PC-9 (cell line): ENCODE data around the gene ARID3B. TPM values are rescaled to one million over a fixed set of nuclear protein-coding genes. Genes with fewer than 3 reads are reported as not detected.

Experiments used
- BruUV-seq: library from RNA; stranded (reverse); fragments of 400-500 nt; replicated peaks from 2 replicates; lab custom pipeline; 2021; lab: Mats Ljungman, UMichigan
- CTCF ChIA-PET: fragments of 300-600 bp; sonication (Branson Sonifier 250); formaldehyde crosslinking; loops from one replicate; lab custom pipeline; 2022; ENCODE audit warnings: antibody characterized with exemption; lab: Charles Lee
- POLR2A ChIA-PET: fragments of 300-600 bp; sonication (Branson Sonifier 250); formaldehyde crosslinking; loops from one replicate; lab custom pipeline; 2022; ENCODE audit warnings: antibody characterized with exemption; ENCODE audit not compliant: unreplicated experiment; lab: Charles Lee
- DNase-seq, 2 experiments: peaks; one replicate each; pipeline versions ENCODE4 v3.0.0 to v3.0.0-alpha.2; 2015 to 2022; ENCODE audit warnings: mixed read lengths in 1 of 2
- H2AFZ ChIP-seq: fragments of 200-600 bp; sonication (generic); 2 replicates; pipeline ENCODE4 v1.8.1; 2017; ENCODE audit warnings: antibody characterized with exemption
- H3F3A ChIP-seq: fragments of 200-600 bp; sonication (generic); 2 replicates; pipeline ENCODE4 v1.8.1; 2017; ENCODE audit warnings: antibody characterized with exemption, mild to moderate bottlenecking, low read depth; ENCODE audit not compliant: insufficient read depth
- H3K27ac ChIP-seq: fragments of 200-600 bp; sonication (generic); 2 replicates; pipeline ENCODE4 v1.6.1; 2016; ENCODE audit warnings: mixed run types
- H3K27me3 ChIP-seq: fragments of 200-600 bp; sonication (generic); 2 replicates; pipeline ENCODE4 v1.6.1; 2016; ENCODE audit warnings: low read depth, mixed run types; ENCODE audit not compliant: insufficient read depth
- H3K36me3 ChIP-seq: fragments of 200-600 bp; sonication (generic); 2 replicates; pipeline ENCODE4 v1.6.1; 2016; ENCODE audit warnings: low read depth, mixed run types
- H3K4me1 ChIP-seq: fragments of 200-600 bp; sonication (generic); replicated peaks from 2 replicates; pipeline ENCODE4 v1.6.1; 2016; ENCODE audit warnings: mixed run types; ENCODE audit not compliant: insufficient read depth
- H3K4me2 ChIP-seq: fragments of 200-600 bp; sonication (generic); 2 replicates; pipeline ENCODE4 v1.6.1; 2017; ENCODE audit warnings: mixed run types
- H3K4me3 ChIP-seq: fragments of 200-600 bp; sonication (generic); 2 replicates; pipeline ENCODE4 v1.6.1; 2016; ENCODE audit warnings: mixed run types
- H3K79me2 ChIP-seq: fragments of 200-600 bp; sonication (generic); 2 replicates; pipeline ENCODE4 v1.6.1; 2017; ENCODE audit warnings: low read depth, mixed run types
- H3K9me2 ChIP-seq: fragments of 200-600 bp; sonication (generic); 2 replicates; pipeline ENCODE4 v1.8.1; 2017; ENCODE audit warnings: mild to moderate bottlenecking; ENCODE audit not compliant: insufficient read depth
- H3K9me3 ChIP-seq: fragments of 200-600 bp; sonication (generic); 2 replicates; pipeline ENCODE4 v1.8.1; 2016; ENCODE audit warnings: low read depth; ENCODE audit not compliant: insufficient read depth
- H4K20me1 ChIP-seq: fragments of 200-600 bp; sonication (generic); 2 replicates; pipeline ENCODE4 v1.8.1; 2017; ENCODE audit not compliant: insufficient read depth
- CTCF ChIP-seq: fragments of 200-600 bp; sonication (generic); conservative IDR thresholded peaks from 2 replicates; pipeline ENCODE4 v1.6.1; 2017; ENCODE audit warnings: mixed run types, antibody characterized with exemption, mild to moderate bottlenecking, moderate library complexity
- EZH2 ChIP-seq: fragments of 200-600 bp; sonication (generic); IDR thresholded peaks from 2 replicates; pipeline ENCODE4 v1.8.0; 2017; ENCODE audit warnings: antibody characterized with exemption, low read depth
- intact Hi-C: fragments of 100-400 bp; cut with micrococcal nuclease; formaldehyde crosslinking; loops from one replicate; pipeline ENCODE4 v1.10.0; 2022; ENCODE audit not compliant: unreplicated experiment
- total RNA-seq: library from RNA; stranded (reverse); gene quantifications from 2 replicates; pipeline ENCODE4 v1.2.3, GENCODE V29; 2021

Gene ARID3B
- total RNA-seq, 1 experiment from 2014 or later, result 9.6 TPM

DNA sequence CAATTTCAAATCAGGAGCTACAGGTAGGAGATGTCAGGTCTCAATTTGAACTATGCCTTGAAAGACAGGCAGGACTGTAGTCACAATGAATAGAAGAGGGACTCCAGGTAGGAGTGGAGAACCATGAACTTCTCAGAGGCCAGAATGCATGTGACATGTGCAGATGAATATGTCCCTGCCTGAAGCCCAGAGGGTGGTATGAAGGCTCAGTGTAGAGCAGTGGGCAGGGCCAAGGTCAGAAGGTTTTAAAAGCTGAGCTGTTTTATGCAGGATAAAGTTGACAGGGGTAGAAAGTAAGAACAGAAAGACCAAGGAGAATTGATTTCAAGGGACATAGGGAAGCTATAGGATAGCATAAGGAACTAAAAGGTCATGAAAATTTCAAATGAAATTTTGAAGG lies 105.5 kb downstream of the ARID3B start:
- Histone ChIP-seq H3K4me1 (peaks cover 23% of the 10 kb centered on the region), H3K9me3 (no peaks in the 10 kb centered on the region), H4K20me1 (0 out of 2 replicates have a peak, but pooled peaks cover 9% of the 10 kb centered on the region), H3K4me2 (no peak overlapping the region), H3K27ac (no peak overlapping the region), H3K4me3 (no peak overlapping the region), H3K79me2 (0 out of 2 replicates have a peak, but pooled peaks cover 3% of the 10 kb centered on the region), H3F3A (peaks cover 26% of the 10 kb centered on the region; the same call in 1 of the 2 replicates), H2AFZ (no peak overlapping the region), H3K36me3 (peaks cover 5% of the 10 kb centered on the region; the same call in 1 of the 2 replicates), H3K9me2 (no peaks in the 10 kb centered on the region), H3K27me3 (no peaks in the 10 kb centered on the region)
- TF ChIP-seq EZH2, result no peak
- no peak for TF ChIP-seq CTCF
- CTCF ChIA-PET, result interaction anchor here (0.7 kb wide), 1 partner anchor 239 kb away, joined by 11 read pairs; no protein-coding TSS in a partner anchor
- POLR2A ChIA-PET, result no interaction called here
- DNase-seq, result no peak
- no TSS peak for BruUV-seq
- intact Hi-C loops, result no loop called here

Other genes with a start within 250 kb of the ARID3B start
- gene CYP11A1, start 173.6 kb upstream of the ARID3B start, total RNA-seq, result 7.1 and 9.6 TPM in 2 replicates
- gene SEMA7A, start 107.3 kb upstream of the ARID3B start, total RNA-seq, result 8.3 and 14.5 TPM in 2 replicates
- gene UBL7, start 80.1 kb upstream of the ARID3B start, total RNA-seq, result 73.9 and 89.6 TPM in 2 replicates
- 70.7 and 80.1 TPM in 2 replicates for gene CLK3, start 74.6 kb downstream of the ARID3B start, total RNA-seq
- 43.3 and 46.3 TPM in 2 replicates for gene EDC3, start 154.8 kb downstream of the ARID3B start, total RNA-seq
- 0.33 and 0.39 TPM in 2 replicates for gene CYP1A1, start 184.3 kb downstream of the ARID3B start, total RNA-seq
- gene CYP1A2, start 207.6 kb downstream of the ARID3B start, total RNA-seq, result not detected in 2 replicates
- 78.3 TPM in 2 replicates for gene CSK, start 240.9 kb downstream of the ARID3B start, total RNA-seq